RPMI8226 (cell line): Measurements from ENCODE around the gene MEPE.

Experiments
- DNase-seq: peaks from one replicate; pipeline ENCODE4 v3.0.0-alpha.2; 2015

Gene MEPE

GRCh38 chr4:87843936-87844335, 11.2 kb downstream of the MEPE start:
- DNase-seq: peak; percentile 80

DNA sequence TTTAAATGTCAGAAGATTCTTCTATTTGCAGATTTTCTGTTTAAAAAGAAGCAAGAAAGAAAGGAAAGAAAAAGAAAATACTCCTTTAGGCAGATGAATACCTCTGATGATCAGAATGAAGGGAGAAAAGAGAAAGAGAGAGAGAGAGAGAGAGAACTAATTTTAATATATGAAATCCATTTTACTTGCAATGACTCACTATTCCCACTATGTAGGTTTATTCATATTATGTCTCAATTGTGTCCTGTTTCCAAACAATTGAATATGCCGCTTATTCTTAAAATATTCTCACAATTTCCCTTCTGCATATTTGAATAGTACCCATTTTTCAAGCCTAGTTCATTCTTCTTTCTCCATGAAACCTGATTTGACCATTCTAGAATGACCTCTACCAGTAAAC, 11.7 kb downstream of the MEPE start:
- no peak for DNase-seq

DNA sequence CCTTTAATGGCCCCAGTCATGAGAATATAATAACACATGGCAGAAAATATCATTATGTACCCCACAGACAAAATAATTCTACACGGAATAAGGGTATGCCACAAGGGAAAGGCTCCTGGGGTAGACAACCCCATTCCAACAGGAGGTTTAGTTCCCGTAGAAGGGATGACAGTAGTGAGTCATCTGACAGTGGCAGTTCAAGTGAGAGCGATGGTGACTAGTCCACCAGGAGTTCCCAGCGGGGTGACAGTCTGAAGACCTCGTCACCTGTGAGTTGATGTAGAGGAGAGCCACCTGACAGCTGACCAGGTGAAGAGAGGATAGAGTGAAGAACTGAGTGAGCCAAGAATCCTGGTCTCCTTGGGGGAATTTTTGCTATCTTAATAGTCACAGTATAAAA, 13.5 kb downstream of the MEPE start:
- DNase-seq: no peak

DNA sequence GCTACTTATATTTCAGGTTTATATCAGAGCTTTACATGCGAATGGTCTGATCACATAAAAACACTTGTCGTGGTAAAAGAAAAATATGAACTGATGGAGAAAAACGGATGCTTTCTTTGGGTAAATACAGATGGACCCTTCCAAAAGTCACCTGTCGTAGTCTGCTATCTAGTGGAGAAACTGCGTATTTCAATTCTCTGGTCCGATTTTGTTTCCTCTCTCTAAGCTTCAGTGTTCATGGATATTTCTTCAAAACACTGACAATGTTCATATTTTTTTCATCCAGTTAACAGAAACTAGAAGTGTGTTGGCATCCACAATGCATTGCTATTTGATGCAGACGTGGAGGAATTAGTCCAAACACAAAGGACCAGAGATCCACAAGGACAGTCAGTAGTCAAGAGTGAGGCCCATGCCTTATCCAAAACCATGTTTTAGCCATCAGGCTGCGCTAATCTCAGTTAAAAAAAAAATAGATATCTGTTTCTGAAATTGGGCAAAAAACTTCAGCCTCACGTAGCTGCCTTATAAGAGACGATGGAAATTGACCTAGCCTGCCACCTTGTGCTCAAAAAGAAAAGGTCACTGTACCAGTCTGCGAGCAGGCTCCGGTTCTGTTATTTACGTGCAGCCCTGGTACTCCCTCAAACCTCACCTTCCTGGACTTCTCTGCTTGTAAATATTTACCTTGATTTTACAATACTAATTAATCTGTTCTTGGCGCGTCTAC, 16.0 kb downstream of the MEPE start:
- DNase-seq: peak; percentile 64

- no peak for DNase-seq
These were observed 16.8 kb downstream of the MEPE start for GRCh38 chr4:87849612-87850011.

- no peak for DNase-seq
These were observed 18.6 kb downstream of the MEPE start for GRCh38 chr4:87851332-87851731.

DNA sequence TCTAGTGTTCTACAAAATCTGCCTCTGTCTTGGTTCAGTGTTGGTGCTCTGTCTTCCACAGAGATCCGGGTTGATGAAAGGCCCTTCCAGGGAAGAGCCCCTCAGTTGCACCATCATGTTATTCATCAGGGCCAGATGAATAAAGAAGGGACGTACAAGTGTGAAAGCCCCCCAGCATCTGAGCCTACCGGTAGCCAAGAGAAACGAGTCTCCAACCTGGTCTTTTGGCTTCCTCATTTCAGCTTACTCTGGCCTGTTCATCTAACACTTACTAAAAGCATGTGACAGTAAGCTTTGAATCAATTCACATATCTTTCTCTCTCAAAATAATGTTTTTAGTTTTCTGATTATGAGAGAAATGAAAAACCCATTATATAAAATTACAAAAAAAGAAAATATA, 19.2 kb downstream of the MEPE start:
- DNase-seq: no peak

- DNase-seq: peak; percentile 53
These were observed 20.3 kb downstream of the MEPE start for GRCh38 chr4:87853108-87853507.

DNA sequence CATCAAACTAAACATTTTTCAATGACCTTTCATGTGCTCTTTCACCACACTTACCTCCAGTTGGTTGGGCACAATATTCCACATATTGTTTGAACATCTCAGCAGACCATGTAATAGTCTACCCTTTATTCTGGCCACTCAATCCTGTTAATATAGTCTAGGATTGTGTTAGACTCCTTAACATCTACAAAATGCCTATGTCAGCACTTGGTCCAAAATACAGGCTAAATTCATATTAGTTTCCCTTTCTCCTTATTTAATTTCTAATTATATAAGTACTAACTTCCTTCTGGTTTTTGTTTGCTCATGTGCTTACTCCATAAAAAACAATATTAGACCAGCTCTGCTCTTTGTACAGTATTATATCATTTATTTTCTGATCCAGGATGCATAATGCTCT, 21.1 kb downstream of the MEPE start:
- no peak for DNase-seq

GRCh38 chr4:87855559-87855958, 22.8 kb downstream of the MEPE start:
- DNase-seq: no peak

DNA sequence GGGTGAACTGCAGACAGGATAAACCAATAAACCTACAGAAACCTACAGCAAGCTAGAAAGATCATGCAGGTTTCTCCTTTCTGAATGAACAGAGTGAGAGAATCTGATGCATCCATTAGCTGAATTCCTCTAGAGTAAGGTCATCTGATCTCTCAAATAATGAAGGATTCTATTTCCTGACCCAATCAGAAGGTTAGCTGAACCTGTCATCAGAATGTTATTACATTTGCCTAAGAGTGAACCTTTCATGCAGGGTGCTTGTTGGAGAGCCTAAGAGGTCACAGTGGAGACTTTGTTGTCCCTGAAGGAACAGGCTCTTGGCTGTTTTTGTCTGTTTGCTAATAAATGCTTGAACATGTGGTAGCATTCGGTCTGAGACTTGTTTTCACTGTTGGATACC, 24.0 kb downstream of the MEPE start:
- DNase-seq: no peak

- no peak for DNase-seq
These were observed 25.0 kb downstream of the MEPE start for GRCh38 chr4:87857789-87858188.

- DNase-seq: no peak
These were observed 29.5 kb downstream of the MEPE start for GRCh38 chr4:87862236-87862635.

GRCh38 chr4:87863486-87863885, 30.7 kb downstream of the MEPE start:
- no peak for DNase-seq

DNA sequence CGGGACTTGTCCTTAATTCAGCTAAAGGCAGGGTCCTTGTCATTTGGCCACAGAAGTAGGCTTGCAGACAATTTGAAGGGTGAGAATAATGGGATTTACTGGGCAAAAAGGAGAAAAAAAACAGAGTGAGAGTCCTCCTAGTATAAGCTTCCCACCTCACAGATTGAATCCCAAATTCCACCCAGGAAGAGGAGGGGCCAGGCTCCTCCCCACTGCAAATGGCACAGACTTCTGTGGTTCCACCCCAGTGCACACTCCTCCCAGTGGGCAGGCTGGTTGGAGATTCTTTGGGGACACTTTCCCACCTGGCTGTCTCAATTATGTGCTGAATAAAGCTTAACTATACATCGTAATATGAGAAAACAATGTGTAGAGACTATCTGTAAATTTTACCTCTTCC, 31.6 kb downstream of the MEPE start:
- no peak for DNase-seq

DNA sequence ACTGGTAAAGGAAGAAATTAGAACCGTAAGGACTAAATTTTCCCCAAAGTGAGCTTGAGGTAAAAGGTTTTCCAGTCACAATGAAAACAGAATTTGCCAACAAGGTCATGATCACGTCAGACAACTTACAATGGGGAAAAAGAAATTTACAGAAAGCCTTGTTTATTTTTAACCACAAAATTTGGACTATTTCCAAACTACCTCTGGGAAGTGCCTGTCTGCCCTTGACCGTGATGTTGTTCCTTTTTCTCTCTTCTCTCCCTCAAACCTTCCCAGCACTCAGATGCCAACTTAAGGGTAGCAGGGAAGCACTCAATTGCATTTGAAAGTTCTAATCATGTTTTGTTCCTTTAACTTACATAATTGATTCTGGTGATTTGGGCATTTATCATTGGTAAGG, 32.5 kb downstream of the MEPE start:
- peak; percentile 15 for DNase-seq

DNA sequence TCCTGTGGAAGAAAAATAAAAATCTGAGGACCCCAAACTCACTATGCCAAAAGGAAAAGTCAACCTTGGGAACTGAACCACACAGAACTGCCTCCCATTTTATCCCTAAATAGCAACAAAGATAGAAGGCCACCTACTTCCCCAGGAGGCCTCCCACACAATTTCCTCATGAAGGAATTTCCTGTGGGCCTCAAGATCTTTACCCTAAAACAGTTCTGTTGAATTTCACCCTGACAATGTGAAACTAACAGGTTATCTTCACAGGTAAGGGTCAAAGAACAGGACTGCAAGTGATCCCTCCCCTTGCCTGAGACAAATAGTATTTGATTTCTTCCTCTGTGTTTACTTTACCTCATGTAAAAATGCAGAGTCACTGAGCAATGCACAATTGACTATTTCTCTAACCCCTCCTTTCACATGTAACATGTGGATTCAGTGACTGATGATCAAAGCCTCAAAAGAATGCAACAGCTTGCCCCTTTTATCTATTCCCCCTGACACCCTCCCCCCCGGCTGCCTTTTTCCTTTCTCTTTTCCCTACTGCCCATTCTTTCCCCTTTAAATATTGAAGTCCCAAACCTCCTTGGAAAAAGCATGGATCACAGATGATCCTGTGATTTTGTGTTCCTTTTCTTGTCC, 33.3 kb downstream of the MEPE start:
- peak; percentile 26 for DNase-seq

- DNase-seq: no peak
These were observed 35.8 kb downstream of the MEPE start for GRCh38 chr4:87868522-87868921.

- DNase-seq: no peak
These were observed 39.3 kb downstream of the MEPE start for GRCh38 chr4:87872028-87872427.

DNA sequence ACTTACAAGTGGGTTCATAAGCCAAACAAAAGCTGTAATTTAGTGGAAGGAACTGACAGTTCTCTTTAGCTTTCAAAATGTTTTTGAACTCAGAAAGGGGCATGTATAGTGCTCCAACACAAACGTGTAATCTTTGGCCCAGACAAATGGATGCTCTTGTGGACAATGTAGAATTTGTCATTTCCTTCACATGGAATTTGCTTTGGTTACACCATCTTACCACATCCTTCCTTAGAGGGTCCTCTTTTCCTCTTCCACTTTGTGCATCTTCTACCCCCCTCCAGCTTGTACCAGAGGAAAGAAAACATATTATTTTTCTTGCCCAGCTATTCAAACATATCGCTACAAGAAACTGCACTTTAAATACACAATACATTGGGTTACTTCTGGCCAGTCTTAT, 42.4 kb downstream of the MEPE start:
- DNase-seq: no peak

DNA sequence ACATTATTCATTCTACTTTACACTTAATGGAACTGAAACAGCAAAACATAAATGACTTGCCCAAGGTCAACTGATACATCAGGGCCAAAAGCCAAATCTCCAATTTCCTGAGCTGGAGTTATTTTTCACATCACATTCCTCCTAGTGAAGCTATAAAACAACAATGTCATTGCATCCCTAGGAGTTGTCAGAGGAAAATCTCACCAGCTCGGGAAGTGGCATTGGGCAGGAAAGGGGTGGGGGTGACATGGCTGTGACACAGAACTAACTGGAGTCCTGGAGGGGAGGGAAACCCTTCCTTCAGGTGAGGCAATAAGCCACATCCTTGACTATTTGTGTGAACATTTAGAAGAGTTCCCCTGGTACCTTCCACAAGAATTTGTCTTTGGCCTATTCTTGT, 47.3 kb downstream of the MEPE start:
- DNase-seq: no peak

DNA sequence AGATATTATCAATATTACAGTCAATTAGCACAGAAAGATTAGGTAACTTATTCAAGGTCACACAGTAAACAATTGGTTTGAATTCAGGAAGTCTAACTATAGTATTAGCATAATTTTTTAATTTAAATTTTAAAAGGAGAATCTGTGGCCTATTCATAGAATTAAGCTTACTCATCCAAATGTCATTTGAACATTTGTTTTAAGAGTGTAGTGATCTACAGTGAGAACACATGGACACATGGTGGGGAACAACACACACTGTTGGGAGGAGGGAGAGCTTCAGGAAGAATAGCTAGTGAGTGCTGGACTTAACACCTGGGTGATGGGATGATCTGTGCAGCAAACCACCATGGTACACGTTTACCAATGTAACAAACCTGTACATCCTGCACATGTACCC, 48.3 kb downstream of the MEPE start:
- DNase-seq: no peak

- no peak for DNase-seq
These were observed 49.6 kb downstream of the MEPE start for GRCh38 chr4:87882321-87882720.

- no peak for DNase-seq
These were observed 50.1 kb downstream of the MEPE start for GRCh38 chr4:87882861-87883260.

GRCh38 chr4:87884976-87885549, 52.3 kb downstream of the MEPE start:
- no peak for DNase-seq
